Neuronal stem cell (in vitro differentiated cells): ENCODE results near the gene MEGF6.

Experiments used
- DNase-seq: peaks from one replicate; pipeline ENCODE4 v3.0.0-alpha.2; 2013; ENCODE audit warnings: low spot score
- H2AFZ ChIP-seq: one replicate; pipeline ENCODE4 v1.6.1; 2013; ENCODE audit warnings: mild to moderate bottlenecking, low read length, inconsistent platforms
- H2AK5ac ChIP-seq: 2 replicates; pipeline ENCODE4 v1.6.1; 2013; ENCODE audit warnings: low read depth, mild to moderate bottlenecking, inconsistent platforms, low read length, moderate library complexity, mixed read lengths
- H2BK120ac ChIP-seq: 2 replicates; pipeline ENCODE4 v1.6.1; 2013; ENCODE audit warnings: low read depth, mild to moderate bottlenecking, inconsistent platforms, low read length, moderate library complexity, mixed read lengths
- H2BK12ac ChIP-seq: one replicate; pipeline ENCODE4 v1.6.1; 2013; ENCODE audit warnings: low read length, inconsistent platforms
- H2BK15ac ChIP-seq: 2 replicates; pipeline ENCODE4 v1.6.1; 2013; ENCODE audit warnings: mild to moderate bottlenecking, low read length, inconsistent platforms, mixed read lengths
- H2BK5ac ChIP-seq: one replicate; pipeline ENCODE4 v1.6.1; 2013; ENCODE audit warnings: inconsistent platforms, mild to moderate bottlenecking, low read length, moderate library complexity
- H3K14ac ChIP-seq: one replicate; pipeline ENCODE4 v1.6.1; 2013; ENCODE audit warnings: low read length, inconsistent platforms
- H3K18ac ChIP-seq: 2 replicates; pipeline ENCODE4 v1.6.1; 2013; ENCODE audit warnings: low read length, inconsistent platforms
- H3K23ac ChIP-seq: 2 replicates; pipeline ENCODE4 v1.6.1; 2013; ENCODE audit warnings: low read depth, mild to moderate bottlenecking, mixed read lengths, low read length, inconsistent platforms; ENCODE audit not compliant: poor library complexity
- H3K27ac ChIP-seq: replicated peaks from 3 replicates; pipeline ENCODE4 v1.5.1; 2013; ENCODE audit warnings: low read length, inconsistent platforms
- H3K27me3 ChIP-seq, 3 experiments: 2 replicates each; pipeline ENCODE4 v1.6.1; 2013; ENCODE audit warnings: low read length in 3 of 3, mild to moderate bottlenecking in 2 of 3, inconsistent platforms in 1 of 3, low read depth in 1 of 3, mixed read lengths in 1 of 3, moderate library complexity in 1 of 3; ENCODE audit not compliant: control insufficient read depth in 3 of 3, insufficient read depth in 3 of 3
- H3K36me3 ChIP-seq, 2 donors: replicated peaks in 1 of 2; 2 replicates each; pipeline ENCODE4 v1.6.1; 2013; ENCODE audit warnings: low read length in 2 of 2; ENCODE audit not compliant: control insufficient read depth in 2 of 2, insufficient read depth in 2 of 2
- H3K4ac ChIP-seq: 2 replicates; pipeline ENCODE4 v1.6.1; 2013; ENCODE audit warnings: inconsistent platforms, mild to moderate bottlenecking, low read length, moderate library complexity
- H3K4me1 ChIP-seq, 2 donors: 1 replicate in 1 of 2; 2 replicates in 1 of 2; pipeline ENCODE4 v1.6.1; 2013; ENCODE audit warnings: low read length in 2 of 2, low read depth in 1 of 2; ENCODE audit not compliant: control insufficient read depth in 2 of 2, insufficient read depth in 1 of 2
- H3K4me2 ChIP-seq: one replicate; pipeline ENCODE4 v1.6.1; 2013; ENCODE audit warnings: mild to moderate bottlenecking, low read length, inconsistent platforms; ENCODE audit not compliant: insufficient read depth, poor library complexity, severe bottlenecking
- H3K4me3 ChIP-seq, 2 donors: 2 replicates each; pipeline ENCODE4 v1.5.1; 2013; ENCODE audit warnings: low read length in 2 of 2, mild to moderate bottlenecking in 2 of 2, inconsistent platforms in 1 of 2, moderate library complexity in 1 of 2
- H3K79me1 ChIP-seq: one replicate; pipeline ENCODE4 v1.6.1; 2013; ENCODE audit warnings: low read depth, mild to moderate bottlenecking, inconsistent platforms, low read length, moderate library complexity
- H3K9ac ChIP-seq: one replicate; pipeline ENCODE4 v1.6.1; 2013; ENCODE audit warnings: mild to moderate bottlenecking, low read depth, low read length, inconsistent platforms; ENCODE audit not compliant: poor library complexity
- H3K9me3 ChIP-seq, 2 donors: replicated peaks in 1 of 2; 2 replicates each; pipeline versions ENCODE3 to v1.6.1; 2013; ENCODE audit warnings: low read length in 2 of 2, mild to moderate bottlenecking in 2 of 2, inconsistent platforms in 1 of 2, low read depth in 1 of 2, mixed read lengths in 1 of 2, moderate library complexity in 1 of 2; ENCODE audit not compliant: control insufficient read depth in 2 of 2, insufficient read depth in 1 of 2
- H4K8ac ChIP-seq: one replicate; pipeline ENCODE4 v1.6.1; 2013; ENCODE audit warnings: low read depth, mild to moderate bottlenecking, inconsistent platforms, low read length, moderate library complexity
- H4K91ac ChIP-seq: one replicate; pipeline ENCODE4 v1.6.1; 2013; ENCODE audit warnings: low read length, low read depth, mild to moderate bottlenecking, inconsistent platforms; ENCODE audit not compliant: poor library complexity
- WGBS, 2 donors: extraction: QIAGEN DNeasy Blood & Tissue Kit; methylation state at CpG; one replicate each; pipeline ENCODE4 v1.1.7; 2013; ENCODE audit warnings: missing lambda C conversion rate in 2 of 2, mixed read lengths in 1 of 2; ENCODE audit not compliant: insufficient read length in 2 of 2, insufficient replicate concordance in 1 of 2; ENCODE audit errors: extremely low coverage in 2 of 2; 5-methylcytosine and 5-hydroxymethylcytosine counted together

Gene MEGF6

DNA sequence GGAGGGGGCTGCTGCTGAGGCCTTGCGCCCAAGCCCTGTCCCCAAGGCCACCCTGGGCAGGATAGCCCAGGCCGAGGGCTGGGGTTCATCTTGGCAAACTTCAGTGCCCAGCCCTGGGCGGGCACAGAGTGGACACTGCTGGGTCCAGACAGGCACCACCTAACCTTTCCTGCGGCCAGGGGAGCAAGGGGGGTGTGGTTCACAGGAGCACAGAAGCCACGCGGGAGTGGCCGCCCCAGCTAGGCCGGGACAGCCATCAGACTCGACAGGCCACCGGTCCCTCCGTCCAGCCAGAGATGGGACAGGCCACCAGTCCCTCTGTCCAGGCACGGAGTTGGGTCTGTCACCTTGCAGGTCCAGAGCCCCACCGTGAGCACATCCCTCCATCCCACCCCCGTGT lies 127.9 kb downstream of the MEGF6 start:
- peak overlapping the region; percentile 80 for H3K23ac ChIP-seq
- WGBS, 2 donors: no CpG with 5 or more reads among the region's 14 CpGs
- H2BK5ac ChIP-seq: no peak overlapping the region
- no peak overlapping the region for H3K4me3 ChIP-seq
- peak overlapping the region; percentile 63 for H2AK5ac ChIP-seq
- no peaks in the 10 kb centered on the region for H3K27me3 ChIP-seq
- DNase-seq: no peak
- H2BK120ac ChIP-seq: no peak overlapping the region
- H3K4ac ChIP-seq: no peak overlapping the region
- H4K91ac ChIP-seq: no peak overlapping the region
- peaks cover 3 to 17% of the 10 kb centered on the region in 2 donors for H3K9me3 ChIP-seq
- peak overlapping the region; percentile 12 for H3K9ac ChIP-seq
- peaks cover 0 to 2% of the 10 kb centered on the region in 2 donors for H3K4me1 ChIP-seq
- H3K14ac ChIP-seq: peak overlapping the region; percentile 38
- peak overlapping the region; percentile 22 for H2BK12ac ChIP-seq
- H3K18ac ChIP-seq: peak overlapping the region; percentile 65
- H4K8ac ChIP-seq: no peak overlapping the region
- H2AFZ ChIP-seq: no peak overlapping the region
- no peak overlapping the region for H3K4me2 ChIP-seq
- peaks cover 1% of the 10 kb centered on the region for H3K79me1 ChIP-seq
- H2BK15ac ChIP-seq: peak overlapping the region; percentile 49
- H3K36me3 ChIP-seq: no peaks in the 10 kb centered on the region
- no peak overlapping the region for H3K27ac ChIP-seq

DNA sequence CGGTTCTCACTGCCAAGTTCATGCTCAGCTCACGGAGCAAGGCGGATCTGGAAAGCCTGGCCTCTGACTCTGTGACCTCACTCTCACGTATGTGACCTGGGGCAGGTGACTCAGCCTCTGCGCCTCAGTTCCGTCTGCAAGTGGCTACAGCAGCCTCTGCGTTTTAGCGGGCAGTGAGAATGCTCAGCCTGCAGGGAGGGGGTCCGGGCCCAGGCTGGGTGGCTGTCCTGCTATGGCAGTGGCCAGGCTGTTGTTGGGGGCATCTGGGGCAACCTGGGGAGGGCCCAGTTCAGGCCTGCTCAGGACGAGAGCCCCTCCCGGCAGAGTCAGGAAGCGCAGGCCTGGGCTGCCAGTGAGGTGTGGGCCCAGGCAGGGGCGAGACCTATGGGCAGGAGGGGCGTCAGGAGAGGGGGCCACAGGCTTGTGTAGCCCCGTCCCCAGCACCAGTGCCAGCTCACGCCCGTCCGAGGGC lies 128.9 kb downstream of the MEGF6 start:
- peaks cover 0 to 12% of the 10 kb centered on the region in 2 donors for H3K9me3 ChIP-seq
- no peak overlapping the region for H2AFZ ChIP-seq
- no peaks in the 10 kb centered on the region for H3K36me3 ChIP-seq
- no CpG with 5 or more reads among the region's 18 CpGs for WGBS, 2 donors
- no peak overlapping the region for H3K4ac ChIP-seq
- peak overlapping the region; percentile 65 for H3K23ac ChIP-seq
- no peak overlapping the region for H2AK5ac ChIP-seq
- no peaks in the 10 kb centered on the region for H3K27me3 ChIP-seq
- no peak overlapping the region for H3K27ac ChIP-seq
- H2BK5ac ChIP-seq: no peak overlapping the region
- H3K14ac ChIP-seq: no peak overlapping the region
- H3K9ac ChIP-seq: no peak overlapping the region
- no peak for DNase-seq
- no peak overlapping the region for H4K8ac ChIP-seq
- H3K4me3 ChIP-seq: no peak overlapping the region
- no peak overlapping the region for H3K4me2 ChIP-seq
- peak overlapping the region; percentile 80 for H3K18ac ChIP-seq
- peak overlapping the region; percentile 73 for H2BK12ac ChIP-seq
- no peak overlapping the region for H2BK120ac ChIP-seq
- peaks cover 1% of the 10 kb centered on the region for H3K79me1 ChIP-seq
- peaks cover 0 to 2% of the 10 kb centered on the region in 2 donors for H3K4me1 ChIP-seq
- H4K91ac ChIP-seq: no peak overlapping the region
- peak overlapping the region; percentile 24 for H2BK15ac ChIP-seq

DNA sequence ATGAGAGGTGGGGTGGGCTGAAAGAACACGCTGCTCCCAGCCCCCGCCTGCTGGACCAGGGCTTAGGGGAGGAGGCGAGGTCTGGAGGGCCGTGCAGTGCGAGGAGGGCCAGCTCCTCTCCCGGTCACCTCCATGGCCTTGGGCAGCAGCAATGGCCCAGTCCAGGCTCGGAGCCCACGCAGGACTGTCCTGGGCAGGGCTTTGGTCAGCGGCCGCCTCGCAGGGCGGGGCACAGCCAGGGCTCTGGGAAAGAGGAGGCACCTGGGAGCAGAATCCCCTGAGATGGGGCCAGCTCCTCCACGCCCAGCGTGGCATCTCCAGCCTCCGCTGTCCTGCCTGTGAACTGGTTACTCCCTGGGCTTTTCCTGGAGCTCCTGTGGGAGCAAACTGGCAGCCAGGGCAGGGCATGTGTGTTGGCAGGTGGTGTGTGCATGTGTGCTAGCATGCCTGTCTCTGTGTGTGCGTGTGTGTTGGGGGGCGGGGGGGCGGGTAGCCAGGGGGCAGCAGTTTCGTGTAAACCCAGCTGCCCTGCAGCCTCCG lies 129.4 kb downstream of the MEGF6 start:
- no peak overlapping the region for H2BK12ac ChIP-seq
- H3K79me1 ChIP-seq: peaks cover 1% of the 10 kb centered on the region
- H4K91ac ChIP-seq: no peak overlapping the region
- no peak overlapping the region for H3K27ac ChIP-seq
- peak overlapping the region; percentile 96 for H2AK5ac ChIP-seq
- no peak overlapping the region for H2BK15ac ChIP-seq
- H3K27me3 ChIP-seq: no peaks in the 10 kb centered on the region
- H3K18ac ChIP-seq: peak overlapping the region; percentile 64
- H2BK120ac ChIP-seq: no peak overlapping the region
- H3K9ac ChIP-seq: no peak overlapping the region
- no peak overlapping the region for H3K4me2 ChIP-seq
- peaks cover 0 to 2% of the 10 kb centered on the region in 2 donors for H3K4me1 ChIP-seq
- H3K36me3 ChIP-seq: no peaks in the 10 kb centered on the region
- H3K23ac ChIP-seq: no peak overlapping the region
- DNase-seq: no peak
- peaks cover 0 to 9% of the 10 kb centered on the region in 2 donors for H3K9me3 ChIP-seq
- H3K4me3 ChIP-seq: no peak overlapping the region
- H2AFZ ChIP-seq: no peak overlapping the region
- whole genome bisulfite sequencing, 2 donors: no CpG with 5 or more reads among the region's 20 CpGs
- no peak overlapping the region for H4K8ac ChIP-seq
- peak overlapping the region; percentile 82 for H2BK5ac ChIP-seq
- no peak overlapping the region for H3K4ac ChIP-seq
- peak overlapping the region; percentile 82 for H3K14ac ChIP-seq

DNA sequence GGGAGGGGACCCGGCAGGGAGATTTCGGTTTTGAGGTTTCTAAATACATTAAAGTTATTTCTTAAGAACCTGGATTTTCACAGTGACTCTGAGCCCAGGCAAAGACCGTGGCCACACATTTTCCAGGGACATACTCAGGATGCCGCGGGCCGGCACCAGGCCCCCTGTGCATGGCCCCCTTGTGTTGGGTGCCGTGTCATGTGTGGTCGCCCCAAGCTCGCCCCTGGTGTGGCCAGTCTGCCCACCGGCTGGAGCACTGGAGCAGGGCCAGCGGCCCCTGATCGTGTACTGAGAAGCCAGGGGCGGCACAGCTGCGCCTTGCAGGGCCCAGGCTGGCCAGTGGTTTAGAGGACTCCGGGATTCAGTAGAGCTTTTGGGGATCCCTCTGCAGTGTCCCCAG lies 130.3 kb downstream of the MEGF6 start:
- peaks cover 1% of the 10 kb centered on the region for H3K79me1 ChIP-seq
- no peak overlapping the region for H3K18ac ChIP-seq
- no peak overlapping the region for H2BK12ac ChIP-seq
- H3K27me3 ChIP-seq: no peaks in the 10 kb centered on the region
- H3K23ac ChIP-seq: no peak overlapping the region
- H3K4me3 ChIP-seq: no peak overlapping the region
- H2BK120ac ChIP-seq: no peak overlapping the region
- H3K36me3 ChIP-seq: no peaks in the 10 kb centered on the region
- peak overlapping the region; percentile 96 for H2AK5ac ChIP-seq
- H2BK5ac ChIP-seq: peak overlapping the region; percentile 60
- H3K14ac ChIP-seq: no peak overlapping the region
- no peak overlapping the region for H3K4me2 ChIP-seq
- no peak overlapping the region for H3K9ac ChIP-seq
- H2AFZ ChIP-seq: no peak overlapping the region
- no peak overlapping the region for H4K8ac ChIP-seq
- no peak overlapping the region for H3K4ac ChIP-seq
- H4K91ac ChIP-seq: no peak overlapping the region
- whole genome bisulfite sequencing, 2 donors: no CpG with 5 or more reads among the region's 15 CpGs
- DNase-seq: no peak
- no peak overlapping the region for H3K27ac ChIP-seq
- peaks cover 0 to 8% of the 10 kb centered on the region in 2 donors for H3K9me3 ChIP-seq
- H3K4me1 ChIP-seq: peaks cover 0 to 2% of the 10 kb centered on the region in 2 donors
- H2BK15ac ChIP-seq: no peak overlapping the region
